ENCODE data around the gene UQCRC1. TPM values are rescaled to one million over a fixed set of nuclear protein-coding genes. Genes with fewer than 3 reads are reported as not detected.

UQCRC1 gene
- total RNA-seq, 1 donor from 2014 or later = 946 TPM

DNA sequence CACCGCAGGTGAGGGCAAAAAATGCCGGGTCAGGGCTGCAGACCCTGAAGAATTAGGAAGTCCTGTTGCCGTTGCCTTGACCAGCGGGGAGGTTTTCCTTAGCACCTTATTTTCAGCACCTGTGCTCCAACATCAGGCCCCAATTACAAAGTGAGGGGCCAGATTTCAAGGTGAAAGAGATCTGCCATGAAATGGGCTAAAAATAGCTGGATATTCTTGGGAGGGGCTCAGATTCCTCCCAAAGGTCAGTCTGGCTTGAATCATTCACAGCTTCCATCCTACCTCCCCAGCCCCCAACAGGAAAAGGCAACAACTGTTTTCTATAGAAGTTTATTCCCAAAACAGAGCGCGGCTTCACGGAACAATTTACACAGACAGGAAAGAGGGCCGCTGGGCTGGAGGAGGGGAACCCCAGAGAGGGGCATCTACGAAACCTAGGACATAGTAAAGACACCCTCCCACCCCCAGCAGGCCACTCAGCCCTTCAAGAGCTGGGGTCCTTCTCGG is 26.8 kb upstream of the UQCRC1 start:
- Histone ChIP-seq H3K36me3 (ENCODE audit: control insufficient read depth, insufficient read depth, low read length) (peaks cover 18% of the 10 kb centered on the region), H3K4me3 (ENCODE audit: low read depth, low read length) (peak overlapping the region; percentile 86), H3K27me3 (ENCODE audit: control insufficient read depth, insufficient read depth, low read length) (no peaks in the 10 kb centered on the region)
- DNase-seq (ENCODE audit: low read depth) = no peak
- FAIRE-seq = no peak
- TF ChIP-seq, protein P1, sequence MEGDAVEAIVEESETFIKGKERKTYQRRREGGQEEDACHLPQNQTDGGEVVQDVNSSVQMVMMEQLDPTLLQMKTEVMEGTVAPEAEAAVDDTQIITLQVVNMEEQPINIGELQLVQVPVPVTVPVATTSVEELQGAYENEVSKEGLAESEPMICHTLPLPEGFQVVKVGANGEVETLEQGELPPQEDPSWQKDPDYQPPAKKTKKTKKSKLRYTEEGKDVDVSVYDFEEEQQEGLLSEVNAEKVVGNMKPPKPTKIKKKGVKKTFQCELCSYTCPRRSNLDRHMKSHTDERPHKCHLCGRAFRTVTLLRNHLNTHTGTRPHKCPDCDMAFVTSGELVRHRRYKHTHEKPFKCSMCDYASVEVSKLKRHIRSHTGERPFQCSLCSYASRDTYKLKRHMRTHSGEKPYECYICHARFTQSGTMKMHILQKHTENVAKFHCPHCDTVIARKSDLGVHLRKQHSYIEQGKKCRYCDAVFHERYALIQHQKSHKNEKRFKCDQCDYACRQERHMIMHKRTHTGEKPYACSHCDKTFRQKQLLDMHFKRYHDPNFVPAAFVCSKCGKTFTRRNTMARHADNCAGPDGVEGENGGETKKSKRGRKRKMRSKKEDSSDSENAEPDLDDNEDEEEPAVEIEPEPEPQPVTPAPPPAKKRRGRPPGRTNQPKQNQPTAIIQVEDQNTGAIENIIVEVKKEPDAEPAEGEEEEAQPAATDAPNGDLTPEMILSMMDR (IDR thresholded peaks at IDR 0.05; ENCODE audit: insufficient read depth, low read length, severe bottlenecking) = no peak

DNA sequence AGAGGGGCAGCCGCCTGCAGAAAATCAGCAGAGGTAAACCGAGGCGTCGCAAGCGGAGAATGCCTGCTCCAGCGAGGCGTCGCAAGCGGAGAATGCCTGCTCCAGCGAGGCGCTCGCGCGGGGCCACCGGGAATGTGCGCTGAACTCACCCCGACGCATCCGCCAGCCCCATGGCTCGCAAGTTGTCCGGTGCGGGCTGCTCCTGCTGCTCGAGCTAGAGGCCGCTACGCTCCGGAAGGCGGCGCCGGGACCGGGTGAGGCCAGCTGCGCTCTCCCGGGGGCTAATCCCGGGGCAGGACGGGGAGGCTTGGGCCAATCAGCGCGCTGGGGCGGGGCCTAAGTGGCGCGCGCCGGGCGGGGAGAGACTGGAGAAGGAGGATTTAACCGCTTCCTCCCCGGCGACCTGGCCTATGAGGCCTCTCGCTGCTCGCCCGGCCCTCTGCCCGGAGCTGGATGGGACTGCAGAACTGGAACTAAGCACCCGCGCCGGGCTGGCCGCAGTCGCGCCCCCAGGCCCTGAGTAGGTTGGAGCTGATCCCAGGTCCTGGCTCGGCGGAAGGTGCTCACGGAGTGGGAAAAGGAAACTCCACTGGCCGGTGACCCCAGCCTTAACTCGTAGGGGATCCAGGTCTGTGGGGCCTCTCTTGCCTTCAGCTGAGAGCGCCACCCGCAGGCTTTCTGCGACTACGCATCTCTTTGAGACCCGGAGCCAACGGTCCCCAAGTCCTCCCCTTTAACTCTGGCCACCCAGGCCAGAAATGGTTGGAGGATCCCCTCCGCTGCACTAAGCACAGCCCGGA is 26.0 kb upstream of the UQCRC1 start, which contains the start of gene SLC26A6:
SLC26A6 (minus strand) TSS at position 240 of the 800 bp plus-strand sequence; CDS start at position 172, 68 bp downstream.
- Histone ChIP-seq H3K36me3 (ENCODE audit: control insufficient read depth, insufficient read depth, low read length) (peaks cover 22% of the 10 kb centered on the region), H3K4me3 (ENCODE audit: low read depth, low read length) (peak within 1 kb of the TSS; percentile 86), H3K27me3 (ENCODE audit: control insufficient read depth, insufficient read depth, low read length) (no peaks in the 10 kb centered on the region)
- peak; percentile 86 for DNase-seq (ENCODE audit: low read depth)
- no peak for FAIRE-seq
- TF ChIP-seq, protein P1 (IDR thresholded peaks at IDR 0.05; ENCODE audit: insufficient read depth, low read length, severe bottlenecking) = peak; percentile 72

DNA sequence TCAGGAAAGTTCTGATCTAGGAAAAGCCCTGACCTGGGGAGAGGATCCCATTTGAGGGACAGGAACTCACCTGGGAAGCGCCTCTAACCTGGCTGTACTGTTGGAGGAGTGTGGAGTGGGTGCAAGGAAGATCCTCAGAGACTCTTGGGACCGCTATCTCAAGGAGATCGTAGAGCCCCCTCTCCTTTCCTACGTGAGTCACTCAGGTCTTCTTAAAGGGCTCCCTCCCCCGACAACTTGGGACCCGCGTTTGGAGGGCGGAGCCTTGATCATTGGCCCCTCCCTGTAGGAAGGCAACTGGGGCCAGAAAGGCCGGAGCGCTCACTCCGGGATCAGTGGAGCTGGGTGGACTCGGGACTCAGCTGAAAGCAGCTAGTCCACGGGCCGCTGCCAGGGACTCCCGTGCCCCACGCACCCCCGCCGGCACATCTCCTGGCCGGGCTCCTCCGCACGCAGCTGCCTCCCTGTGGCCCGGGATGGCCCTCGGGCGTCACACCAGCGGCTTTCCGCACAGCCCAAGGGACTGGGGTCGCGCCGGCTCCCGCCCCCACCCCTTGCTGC is 25.3 kb upstream of the UQCRC1 start:
- TF ChIP-seq, protein P1 (IDR thresholded peaks at IDR 0.05; ENCODE audit: insufficient read depth, low read length, severe bottlenecking) = no peak
- Histone ChIP-seq H3K27me3 (ENCODE audit: control insufficient read depth, insufficient read depth, low read length) (no peaks in the 10 kb centered on the region), H3K36me3 (ENCODE audit: control insufficient read depth, insufficient read depth, low read length) (peaks cover 29% of the 10 kb centered on the region), H3K4me3 (ENCODE audit: low read depth, low read length) (peak overlapping the region; percentile 86)
- FAIRE-seq (no peak), DNase-seq (ENCODE audit: low read depth) (peak; percentile 52)

DNA sequence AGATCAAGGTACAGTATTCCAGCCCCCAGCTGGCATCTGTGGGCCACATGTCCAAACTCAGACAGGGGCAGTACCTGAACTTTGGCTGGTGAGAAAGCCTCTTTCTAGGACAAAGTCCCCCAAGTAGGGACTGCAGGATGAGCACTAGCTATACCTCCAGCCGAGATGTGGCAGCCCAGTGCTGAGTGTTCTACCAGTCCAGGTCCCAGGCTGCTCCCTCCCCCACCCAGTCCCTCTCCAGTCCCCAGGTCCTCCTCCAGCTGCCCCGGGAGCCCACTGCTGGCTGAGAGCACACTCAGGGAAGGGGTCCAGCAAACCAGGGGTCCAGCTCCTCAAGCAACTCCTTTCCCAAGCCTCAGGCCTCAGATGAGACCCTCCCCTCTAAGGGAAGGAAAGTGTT is 24.3 kb upstream of the UQCRC1 start:
- no peak for FAIRE-seq
- Histone ChIP-seq H3K4me3 (ENCODE audit: low read depth, low read length) (no peak overlapping the region), H3K36me3 (ENCODE audit: control insufficient read depth, insufficient read depth, low read length) (peaks cover 32% of the 10 kb centered on the region), H3K27me3 (ENCODE audit: control insufficient read depth, insufficient read depth, low read length) (no peaks in the 10 kb centered on the region)
- no peak for DNase-seq (ENCODE audit: low read depth)
- TF ChIP-seq, protein P1 (IDR thresholded peaks at IDR 0.05; ENCODE audit: insufficient read depth, low read length, severe bottlenecking) = no peak

DNA sequence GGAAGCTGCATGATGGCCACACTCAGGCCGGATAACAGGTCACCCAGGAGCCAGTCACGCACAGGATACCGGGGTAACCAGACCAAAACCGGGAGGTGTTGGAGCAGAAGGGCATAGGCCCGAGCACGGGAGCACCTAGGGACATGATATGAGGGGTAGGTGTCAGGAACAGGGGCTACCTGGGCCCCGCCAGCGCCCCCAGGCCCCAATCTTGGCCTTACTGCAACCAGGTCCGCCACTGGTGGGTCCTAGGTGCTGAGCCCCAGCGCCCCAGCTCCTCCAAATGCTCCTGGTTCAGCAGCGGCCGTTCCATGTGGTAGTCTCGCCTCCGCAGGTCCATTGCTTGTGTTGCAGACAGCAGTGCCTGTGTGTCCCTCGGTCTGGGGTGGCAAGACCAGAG is 23.8 kb upstream of the UQCRC1 start:
- H3K36me3 ChIP-seq (ENCODE audit: control insufficient read depth, insufficient read depth, low read length) = peaks cover 32% of the 10 kb centered on the region
- DNase-seq (ENCODE audit: low read depth) (no peak), FAIRE-seq (no peak)
- H3K27me3 ChIP-seq (ENCODE audit: control insufficient read depth, insufficient read depth, low read length) = no peaks in the 10 kb centered on the region
- no peak overlapping the region for H3K4me3 ChIP-seq (ENCODE audit: low read depth, low read length)
- TF ChIP-seq, protein P1 (IDR thresholded peaks at IDR 0.05; ENCODE audit: insufficient read depth, low read length, severe bottlenecking) = no peak
